ENCODE data around the gene LMX1A. TPM values are rescaled to one million over a fixed set of nuclear protein-coding genes. Genes with fewer than 3 reads are reported as not detected.

LMX1A gene
- total RNA-seq, 1 donor from 2014 or later, result not detected

DNA sequence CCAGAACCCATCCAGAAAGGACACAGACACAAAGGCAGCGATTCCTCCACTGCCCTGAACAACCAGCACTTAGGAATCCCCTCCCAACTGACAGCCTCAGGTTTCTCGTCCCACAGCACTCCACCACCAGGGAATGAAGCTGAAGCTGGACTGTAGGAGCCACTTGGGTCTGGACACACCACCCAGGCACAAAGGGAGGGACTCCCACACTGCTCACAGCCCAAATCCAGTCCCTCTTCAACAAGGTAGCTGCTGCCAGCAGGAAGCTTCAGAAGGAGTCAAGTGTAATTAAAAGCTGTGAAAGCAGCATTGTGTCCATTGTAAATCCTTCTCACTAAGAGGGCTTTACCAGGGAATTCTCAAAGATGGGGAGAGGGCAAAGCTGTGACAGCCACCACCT lies 29.0 kb downstream of the LMX1A start:
- H3K4me3 ChIP-seq (ENCODE audit: low read depth, low read length), result no peak overlapping the region
- no peak for TF ChIP-seq CTCF (conservative IDR thresholded peaks at IDR 0.05; ENCODE audit: low read depth, low read length)
- DNase-seq (ENCODE audit: low read depth), result no peak

- TF ChIP-seq CTCF (conservative IDR thresholded peaks at IDR 0.05; ENCODE audit: low read depth, low read length), result no peak
- no peak for DNase-seq (ENCODE audit: low read depth)
These were observed 30.9 kb downstream of the LMX1A start for GRCh38 chr1:165325460-165326203.

DNA sequence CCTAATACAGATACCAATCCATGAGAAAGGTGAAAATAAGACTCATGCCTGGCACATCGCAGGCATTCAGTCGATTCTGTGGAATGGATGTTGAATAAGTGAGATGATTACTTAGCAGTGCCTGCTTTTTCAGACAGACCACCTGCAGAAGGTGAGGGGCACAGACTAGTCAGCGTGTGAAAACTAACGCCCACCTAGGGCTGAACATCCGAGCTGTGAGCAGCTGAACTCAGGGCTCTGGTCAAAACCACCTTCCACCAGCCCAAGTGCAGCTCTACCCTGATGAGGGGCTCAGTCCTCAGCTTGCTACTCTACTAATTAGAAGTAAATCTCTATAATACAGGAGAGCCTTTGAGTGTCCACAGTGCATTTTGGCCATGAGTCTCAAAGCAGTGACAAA lies 32.5 kb downstream of the LMX1A start:
- no peak overlapping the region for H3K4me3 ChIP-seq (ENCODE audit: low read depth, low read length)
- no peak for DNase-seq (ENCODE audit: low read depth)
- TF ChIP-seq CTCF (conservative IDR thresholded peaks at IDR 0.05; ENCODE audit: low read depth, low read length), result no peak

More at GRCh38 chr1:165325460-165326203, 30.9 kb downstream of the LMX1A start:
- H3K4me3 ChIP-seq (ENCODE audit: low read depth, low read length), result no peak overlapping the region

DNA sequence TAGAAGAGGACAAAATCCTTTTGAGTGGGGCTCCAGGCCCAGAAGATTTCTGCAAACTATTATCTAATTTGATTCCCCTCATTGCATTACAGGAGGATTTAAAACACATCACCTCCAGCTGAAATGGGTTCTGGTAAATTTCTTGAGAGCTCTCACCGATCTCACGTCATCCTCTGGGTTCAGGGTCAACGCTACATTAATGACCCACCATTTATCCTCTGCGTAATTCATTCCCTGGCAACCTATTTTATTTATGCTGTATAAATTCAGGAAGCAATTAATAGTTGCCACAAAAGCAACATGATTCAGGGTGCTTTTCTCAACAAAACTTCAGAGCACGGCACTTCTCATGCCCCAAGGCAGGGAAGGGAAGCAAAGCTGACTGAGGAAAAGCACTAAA lies 38.9 kb downstream of the LMX1A start:
- no peak for TF ChIP-seq CTCF (conservative IDR thresholded peaks at IDR 0.05; ENCODE audit: low read depth, low read length)
- no peak for DNase-seq (ENCODE audit: low read depth)
- H3K4me3 ChIP-seq (ENCODE audit: low read depth, low read length), result no peak overlapping the region

DNA sequence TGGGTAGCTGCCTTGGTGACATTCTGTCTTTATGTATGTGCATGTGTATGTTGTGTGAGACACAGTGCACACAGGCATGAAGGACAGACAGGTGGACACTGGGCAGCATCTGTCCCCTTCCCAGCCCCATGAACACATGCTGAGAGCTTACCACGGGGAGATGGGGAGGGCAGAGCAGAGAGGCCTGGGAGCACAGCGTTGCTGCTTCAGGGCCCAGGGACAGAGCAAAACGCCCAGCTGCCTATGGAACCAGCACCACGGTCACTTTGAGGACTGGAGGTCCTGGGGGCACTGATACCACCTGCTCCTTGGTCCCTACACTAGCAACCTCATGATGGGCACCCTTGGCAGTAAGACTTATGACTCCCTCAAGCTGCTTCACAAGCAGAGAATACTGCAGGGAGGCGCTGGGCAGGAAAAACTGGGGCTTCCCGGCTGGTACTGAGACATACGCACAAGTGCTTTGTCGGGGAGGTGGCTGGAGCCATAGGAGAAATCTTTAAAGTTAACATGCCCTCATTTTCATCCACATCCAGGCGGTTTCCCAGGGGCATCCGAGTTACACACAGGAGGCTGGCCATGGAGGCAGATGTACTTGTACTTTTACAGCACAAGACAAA lies 40.3 kb downstream of the LMX1A start:
- H3K4me3 ChIP-seq (ENCODE audit: low read depth, low read length), result no peak overlapping the region
- TF ChIP-seq CTCF (conservative IDR thresholded peaks at IDR 0.05; ENCODE audit: low read depth, low read length), result no peak
- DNase-seq (ENCODE audit: low read depth), result no peak

DNA sequence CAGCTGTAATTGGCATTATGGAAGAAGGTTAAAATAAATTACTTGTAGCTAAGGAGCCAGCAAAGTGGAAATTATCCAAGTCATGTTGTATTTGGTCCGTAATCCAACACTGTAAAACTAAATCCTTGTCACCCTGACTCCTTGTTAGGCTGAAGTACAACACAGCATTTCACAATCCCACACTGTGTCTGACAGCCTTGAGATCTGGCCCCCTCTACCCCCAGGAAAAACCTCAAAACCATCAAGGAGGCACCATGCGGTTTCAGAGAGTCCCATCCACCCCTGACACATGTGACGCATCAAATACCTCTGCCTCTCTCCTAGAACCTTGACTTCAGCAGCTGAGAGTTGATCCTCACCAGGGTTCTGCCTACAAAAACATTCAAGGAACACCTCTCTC lies 41.0 kb downstream of the LMX1A start:
- no peak for TF ChIP-seq CTCF (conservative IDR thresholded peaks at IDR 0.05; ENCODE audit: low read depth, low read length)
- H3K4me3 ChIP-seq (ENCODE audit: low read depth, low read length), result no peak overlapping the region
- DNase-seq (ENCODE audit: low read depth), result no peak

GRCh38 chr1:165313903-165314302 lies 42.6 kb downstream of the LMX1A start:
- DNase-seq (ENCODE audit: low read depth), result no peak
- no peak overlapping the region for H3K4me3 ChIP-seq (ENCODE audit: low read depth, low read length)
- TF ChIP-seq CTCF (conservative IDR thresholded peaks at IDR 0.05; ENCODE audit: low read depth, low read length), result no peak

Data from epithelial cell of proximal tubule (primary cell).